Stimulated activated CD4-positive, alpha-beta T cell treated with anti-CD3 and anti-CD28 coated beads, Interleukin-12 subunit alpha, Interleukin-12 subunit beta, amount 100 ng/mL, for 24 hours (primary cell): Measurements from ENCODE around the gene NKD1.

Source experiments
- DNase-seq, 2 experiments: peaks; one replicate each; pipeline ENCODE4 v3.0.0-alpha.2; 2020; ENCODE audit warnings: low read depth in 2 of 2

The NKD1 gene

GRCh38 chr16:50600582-50601283 is 52.5 kb downstream of the NKD1 start:
- no peak for DNase-seq

- DNase-seq, result no peak
These were observed 53.1 kb downstream of the NKD1 start for GRCh38 chr16:50601341-50601740.

- no peak for DNase-seq
These were observed 53.9 kb downstream of the NKD1 start for GRCh38 chr16:50602126-50602525.

GRCh38 chr16:50602531-50603205 is 54.5 kb downstream of the NKD1 start:
- DNase-seq, result peak in 1 of 2 experiments; percentile 13

GRCh38 chr16:50603206-50604064 is 55.2 kb downstream of the NKD1 start:
- no peak for DNase-seq

- DNase-seq, result no peak
These were observed 55.8 kb downstream of the NKD1 start for GRCh38 chr16:50604065-50604418.

GRCh38 chr16:50604610-50605009 is 56.4 kb downstream of the NKD1 start:
- DNase-seq, result no peak

GRCh38 chr16:50605733-50606430 is 57.7 kb downstream of the NKD1 start:
- no peak for DNase-seq

GRCh38 chr16:50606431-50607050 is 58.3 kb downstream of the NKD1 start:
- no peak for DNase-seq

GRCh38 chr16:50607051-50607431 is 58.8 kb downstream of the NKD1 start:
- no peak for DNase-seq

- no peak for DNase-seq
These were observed 59.3 kb downstream of the NKD1 start for GRCh38 chr16:50607447-50607846.

- no peak for DNase-seq
These were observed 59.9 kb downstream of the NKD1 start for GRCh38 chr16:50607970-50608557.

GRCh38 chr16:50609049-50609448 is 60.9 kb downstream of the NKD1 start:
- DNase-seq, result no peak

GRCh38 chr16:50609471-50609870 is 61.3 kb downstream of the NKD1 start:
- no peak for DNase-seq

GRCh38 chr16:50610331-50611262 is 62.4 kb downstream of the NKD1 start:
- no peak for DNase-seq

- no peak for DNase-seq
These were observed 63.2 kb downstream of the NKD1 start for GRCh38 chr16:50611332-50611934.

GRCh38 chr16:50611995-50612848 is 64.0 kb downstream of the NKD1 start:
- DNase-seq, result no peak

GRCh38 chr16:50612849-50613198 is 64.6 kb downstream of the NKD1 start:
- DNase-seq, result no peak
